BJ (cell line): ENCODE measurements around the gene OR5F1. TPM values are rescaled to one million over a fixed set of nuclear protein-coding genes. Genes with fewer than 3 reads are reported as not detected.

Experiments
- CTCF ChIA-PET: fragments of 350-600 bp; formaldehyde crosslinking; extraction: SDS; loops from one replicate; lab custom pipeline; 2021; ENCODE audit warnings: antibody characterized with exemption, inconsistent platforms; lab: Yijun Ruan, JAX
- POLR2A ChIA-PET: fragments of 300-600 bp; sonication (Branson Sonifier 250); formaldehyde crosslinking; extraction: SDS; loops from one replicate; lab custom pipeline; 2021; ENCODE audit warnings: antibody characterized with exemption; lab: Charles Lee
- DNase-seq: peaks from one replicate; pipeline ENCODE4 v3.0.0-alpha.2; 2011; ENCODE audit warnings: low read depth
- H3K27me3 ChIP-seq: 2 replicates; pipeline ENCODE4 v1.6.0; 2011; ENCODE audit warnings: low read length; ENCODE audit not compliant: control insufficient read depth, insufficient read depth
- H3K36me3 ChIP-seq: 2 replicates; pipeline ENCODE4 v1.5.1; 2011; ENCODE audit warnings: low read length; ENCODE audit not compliant: control insufficient read depth, insufficient read depth
- H3K4me3 ChIP-seq: 2 replicates; pipeline ENCODE4 v1.5.1; 2011; ENCODE audit warnings: low read depth, mild to moderate bottlenecking, control low read depth, low read length
- CTCF ChIP-seq: IDR thresholded peaks from 2 replicates; pipeline ENCODE4 v1.5.1; 2011; ENCODE audit warnings: low read depth, mild to moderate bottlenecking, control low read depth, inconsistent platforms, low read length, moderate library complexity; ENCODE audit not compliant: insufficient read depth
- polyA minus RNA-seq: library from RNA; depleted of rRNA, polyadenylated mRNA; stranded (reverse); fragments of >200 nt; gene quantifications from 2 replicates; pipeline ENCODE4 v1.2.3, GENCODE V29; 2011; rRNA and poly(A)+ RNA removed
- polyA plus RNA-seq: library from polyadenylated mRNA; depleted of rRNA; stranded (reverse); fragments of >200 nt; gene quantifications from 2 replicates; pipeline ENCODE4 v1.2.3, GENCODE V29; 2011; rRNA removed

OR5F1 gene
- not detected in 2 replicates for polyA plus RNA-seq
- polyA minus RNA-seq, result not detected in 2 replicates

DNA sequence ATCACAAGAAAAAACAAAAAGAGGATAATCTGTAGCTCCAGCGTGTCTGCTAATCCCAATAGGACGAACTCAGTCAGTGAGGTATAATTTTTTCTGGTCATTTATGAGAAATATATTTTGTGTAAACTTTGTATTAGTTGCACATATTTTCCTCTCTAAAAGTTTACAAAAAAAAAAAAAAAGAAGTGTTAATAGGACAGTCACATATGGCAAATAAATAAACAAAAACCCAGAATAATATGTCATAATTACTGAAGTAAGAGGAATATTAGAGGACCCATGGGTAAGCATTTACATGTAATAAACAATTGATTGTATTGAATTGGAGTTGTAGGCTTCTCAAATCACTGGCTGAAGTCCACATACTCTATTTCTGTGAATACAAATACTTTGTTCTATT is at the start of gene OR5F1:
Gene OR5F1, minus strand, starts transcription at position 101 of the 400 bp plus-strand sequence. Its CDS starts 0 bp downstream, at position 101.
- ChIA-PET POLR2A (no interaction called here), CTCF (no interaction called here)
- no peak for DNase-seq
- Histone ChIP-seq H3K4me3 (no peak within 1 kb of the TSS), H3K27me3 (no peaks in the 10 kb centered on the region), H3K36me3 (no peaks in the 10 kb centered on the region)
- TF ChIP-seq CTCF, result no peak

- H3K4me3 ChIP-seq, result no peak within 1 kb of the TSS
- H3K27me3 ChIP-seq, result no peaks in the 10 kb centered on the region
- no peaks in the 10 kb centered on the region for H3K36me3 ChIP-seq
- DNase-seq, result no peak
- ChIA-PET CTCF (no interaction called here), POLR2A (no interaction called here)
- TF ChIP-seq CTCF, result no peak
Observed at GRCh38 chr11:56027354-56027753, 32.9 kb upstream of the OR5F1 start, which contains the start of gene OR5AS1. Gene OR5AS1 (plus strand): TSS chr11:56027654. CDS start chr11:56030419, 2,765 bp downstream.

- no peaks in the 10 kb centered on the region for H3K36me3 ChIP-seq
- H3K27me3 ChIP-seq, result no peaks in the 10 kb centered on the region
- no peak for DNase-seq
- no peak for TF ChIP-seq CTCF
- ChIA-PET POLR2A (no interaction called here), CTCF (no interaction called here)
- no peak overlapping the region for H3K4me3 ChIP-seq
Observed at GRCh38 chr11:56013805-56014204, 19.4 kb upstream of the OR5F1 start.

- Histone ChIP-seq H3K4me3 (no peak overlapping the region), H3K36me3 (no peaks in the 10 kb centered on the region), H3K27me3 (no peaks in the 10 kb centered on the region)
- no peak for DNase-seq
- no peak for TF ChIP-seq CTCF
- POLR2A ChIA-PET, result no interaction called here
- CTCF ChIA-PET, result interaction anchor here (0.6 kb wide), 1 partner anchor 49 kb away, joined by 3 read pairs; no protein-coding TSS in a partner anchor
Observed at GRCh38 chr11:56010716-56011115, 16.3 kb upstream of the OR5F1 start.

GRCh38 chr11:55970935-55971334 is 23.5 kb downstream of the OR5F1 start:
- ChIA-PET POLR2A (no interaction called here), CTCF (no interaction called here)
- H3K27me3 ChIP-seq, result no peaks in the 10 kb centered on the region
- H3K36me3 ChIP-seq, result no peaks in the 10 kb centered on the region
- no peak for DNase-seq
- H3K4me3 ChIP-seq, result no peak overlapping the region
- no peak for TF ChIP-seq CTCF
